Left ventricle myocardium inferior (tissue), 1 donor: ENCODE results near the gene PLPPR1. TPM values are rescaled to one million over a fixed set of nuclear protein-coding genes. Genes with fewer than 3 reads are reported as not detected.
"Not testable (repeated sequence)": the region's sequence is repeated elsewhere in the genome, so short reads cannot be mapped to it uniquely, and the experiment has no call there.

Experiments
- DNase-seq: peaks from one replicate; pipeline ENCODE4 v3.0.0-alpha.2; 2020
- H3K27ac ChIP-seq: fragments of 200-600 bp; replicated peaks from 2 replicates; pipeline ENCODE4 v1.8.0; 2021
- H3K27me3 ChIP-seq: fragments of 200-600 bp; 2 replicates; pipeline ENCODE4 v1.8.0; 2021; ENCODE audit warnings: low read depth
- H3K36me3 ChIP-seq: fragments of 200-600 bp; 2 replicates; pipeline ENCODE4 v1.8.0; 2021
- H3K4me1 ChIP-seq: fragments of 200-600 bp; 2 replicates; pipeline ENCODE4 v1.8.0; 2021
- H3K4me3 ChIP-seq: fragments of 200-600 bp; 2 replicates; pipeline ENCODE4 v1.8.0; 2021; ENCODE audit warnings: mild to moderate bottlenecking, moderate library complexity
- H3K9me3 ChIP-seq: fragments of 200-600 bp; replicated peaks from 2 replicates; pipeline ENCODE4 v1.8.0; 2021
- intact Hi-C: fragments of 100-400 bp; cut with micrococcal nuclease; formaldehyde crosslinking; loops from one replicate; pipeline ENCODE4 v1.11.0; 2022
- total RNA-seq: library from RNA; stranded (reverse); fragmentation: NEBNext Ultra II Directional; extraction: Animal tissue kit (Norgen Biotek cat#: 25700); gene quantifications from one replicate; pipeline ENCODE4 v1.2.1, GENCODE V29; 2021
- TF ChIP-seq, protein P1 (sequence below): fragments of 200-600 bp; IDR thresholded peaks from 2 replicates; pipeline ENCODE4 v1.8.0; 2021; ENCODE audit warnings: antibody characterized with exemption, mild to moderate bottlenecking, borderline replicate concordance
- donor health status: DM: no; HTN: yes; CAD: no; lungs with severe emphysema.

Gene PLPPR1
- total RNA-seq, 1 donor from 2014 or later: not detected

DNA sequence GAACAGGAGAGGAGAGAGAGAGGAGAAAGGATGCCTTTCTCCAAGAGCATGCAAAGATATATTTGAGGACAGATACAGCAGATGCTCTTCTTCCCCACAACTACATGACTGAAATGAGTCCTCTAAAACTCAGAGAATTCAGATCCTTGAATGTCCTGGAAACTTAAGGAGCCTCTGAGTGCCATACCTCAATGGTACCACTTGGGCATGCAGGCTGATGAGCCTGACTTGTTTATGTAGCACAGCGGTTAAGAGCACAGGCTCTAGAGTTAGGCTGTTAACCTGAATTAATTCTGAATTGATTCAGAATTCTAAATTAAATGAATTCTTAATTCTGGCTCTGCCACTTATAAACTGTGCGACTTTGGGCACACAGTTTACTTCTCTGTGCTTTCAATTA lies 5.7 kb downstream of the PLPPR1 start:
- TF ChIP-seq, protein P1, sequence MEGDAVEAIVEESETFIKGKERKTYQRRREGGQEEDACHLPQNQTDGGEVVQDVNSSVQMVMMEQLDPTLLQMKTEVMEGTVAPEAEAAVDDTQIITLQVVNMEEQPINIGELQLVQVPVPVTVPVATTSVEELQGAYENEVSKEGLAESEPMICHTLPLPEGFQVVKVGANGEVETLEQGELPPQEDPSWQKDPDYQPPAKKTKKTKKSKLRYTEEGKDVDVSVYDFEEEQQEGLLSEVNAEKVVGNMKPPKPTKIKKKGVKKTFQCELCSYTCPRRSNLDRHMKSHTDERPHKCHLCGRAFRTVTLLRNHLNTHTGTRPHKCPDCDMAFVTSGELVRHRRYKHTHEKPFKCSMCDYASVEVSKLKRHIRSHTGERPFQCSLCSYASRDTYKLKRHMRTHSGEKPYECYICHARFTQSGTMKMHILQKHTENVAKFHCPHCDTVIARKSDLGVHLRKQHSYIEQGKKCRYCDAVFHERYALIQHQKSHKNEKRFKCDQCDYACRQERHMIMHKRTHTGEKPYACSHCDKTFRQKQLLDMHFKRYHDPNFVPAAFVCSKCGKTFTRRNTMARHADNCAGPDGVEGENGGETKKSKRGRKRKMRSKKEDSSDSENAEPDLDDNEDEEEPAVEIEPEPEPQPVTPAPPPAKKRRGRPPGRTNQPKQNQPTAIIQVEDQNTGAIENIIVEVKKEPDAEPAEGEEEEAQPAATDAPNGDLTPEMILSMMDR: no peak
- H3K4me1 ChIP-seq: peaks cover 5% of the 10 kb centered on the region
- intact Hi-C loops: no loop called here
- no peaks in the 10 kb centered on the region for H3K36me3 ChIP-seq
- H3K27ac ChIP-seq: no peak overlapping the region
- H3K27me3 ChIP-seq: peaks cover 74% of the 10 kb centered on the region
- H3K4me3 ChIP-seq: no peak overlapping the region
- H3K9me3 ChIP-seq: no peaks in the 10 kb centered on the region
- no peak for DNase-seq

DNA sequence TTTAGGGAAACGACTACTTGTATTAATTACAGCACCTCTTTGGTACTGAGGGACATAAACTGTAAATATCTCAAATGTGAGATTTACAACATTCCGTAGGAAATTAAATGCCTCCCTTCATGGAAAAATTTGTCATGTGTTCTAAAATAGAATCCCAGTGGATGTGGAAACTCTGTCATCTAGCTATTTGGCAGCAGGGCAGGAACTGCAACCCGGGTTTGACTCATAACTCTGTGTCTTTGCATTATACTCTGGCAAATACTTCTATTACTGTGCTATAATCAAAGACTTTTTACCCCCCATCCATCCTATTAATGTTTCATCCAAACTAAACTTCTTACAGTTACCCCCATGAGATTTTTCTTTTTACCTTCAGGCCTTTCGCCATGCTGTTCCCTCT lies 6.6 kb downstream of the PLPPR1 start:
- Histone ChIP-seq H3K4me1 (no peaks in the 10 kb centered on the region), H3K27me3 (peaks cover 68% of the 10 kb centered on the region)
- intact Hi-C loops: no loop called here

DNA sequence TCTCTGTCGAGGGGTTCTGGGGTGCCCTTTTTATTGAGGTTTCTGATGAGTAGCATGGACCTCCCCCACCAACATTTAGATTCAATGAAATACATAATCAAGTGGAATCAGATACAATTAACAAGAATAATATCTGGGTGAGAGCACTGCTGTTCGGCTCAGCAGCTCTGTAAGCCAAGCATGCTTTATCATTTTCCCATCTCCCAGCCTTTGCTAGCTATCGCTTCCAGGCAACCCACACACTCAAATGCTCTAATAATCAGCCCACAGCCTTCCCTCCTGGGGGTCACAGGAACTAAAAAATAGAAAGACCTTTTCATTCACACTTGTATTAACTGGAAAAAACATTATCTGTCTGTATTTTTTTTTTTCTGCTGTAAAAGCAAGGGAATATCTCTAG lies 8.9 kb downstream of the PLPPR1 start:
- intact Hi-C loops: no loop called here
- TF ChIP-seq, protein P1: no peak
- H3K27me3 ChIP-seq: peaks cover 45% of the 10 kb centered on the region
- H3K9me3 ChIP-seq: no peaks in the 10 kb centered on the region
- no peak overlapping the region for H3K27ac ChIP-seq
- no peak overlapping the region for H3K4me3 ChIP-seq
- no peaks in the 10 kb centered on the region for H3K4me1 ChIP-seq
- no peaks in the 10 kb centered on the region for H3K36me3 ChIP-seq
- no peak for DNase-seq

More for the DNA sequence above, 6.6 kb downstream of the PLPPR1 start:
- Histone ChIP-seq H3K4me3 (no peak overlapping the region), H3K27ac (no peak overlapping the region), H3K9me3 (no peaks in the 10 kb centered on the region), H3K36me3 (no peaks in the 10 kb centered on the region)
- no peak for DNase-seq
- TF ChIP-seq, protein P1: no peak

DNA sequence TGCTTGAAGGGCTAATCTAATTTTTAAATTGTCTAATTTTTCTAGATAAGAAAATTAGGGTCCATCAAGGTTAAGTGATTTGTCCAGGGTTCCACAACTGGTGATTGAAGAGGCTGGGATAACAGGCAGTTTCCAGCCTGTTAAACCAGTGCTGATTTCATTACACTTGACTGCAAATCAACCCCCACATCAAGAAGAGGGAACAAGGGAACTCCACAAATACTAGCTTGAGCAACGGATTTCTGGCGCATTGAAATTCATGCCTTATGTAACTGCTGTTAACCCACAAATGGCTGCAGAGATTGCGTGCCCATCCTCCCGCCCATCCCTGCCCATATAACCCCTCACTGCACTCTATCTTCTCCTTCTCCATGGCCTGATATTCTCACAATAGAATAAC lies 10.0 kb downstream of the PLPPR1 start:
- peaks cover 34% of the 10 kb centered on the region for H3K27me3 ChIP-seq
- intact Hi-C loops: no loop called here
- H3K9me3 ChIP-seq: no peaks in the 10 kb centered on the region
- no peak for DNase-seq
- H3K4me3 ChIP-seq: no peak overlapping the region
- no peaks in the 10 kb centered on the region for H3K36me3 ChIP-seq
- H3K27ac ChIP-seq: no peak overlapping the region
- TF ChIP-seq, protein P1: no peak
- H3K4me1 ChIP-seq: no peaks in the 10 kb centered on the region

DNA sequence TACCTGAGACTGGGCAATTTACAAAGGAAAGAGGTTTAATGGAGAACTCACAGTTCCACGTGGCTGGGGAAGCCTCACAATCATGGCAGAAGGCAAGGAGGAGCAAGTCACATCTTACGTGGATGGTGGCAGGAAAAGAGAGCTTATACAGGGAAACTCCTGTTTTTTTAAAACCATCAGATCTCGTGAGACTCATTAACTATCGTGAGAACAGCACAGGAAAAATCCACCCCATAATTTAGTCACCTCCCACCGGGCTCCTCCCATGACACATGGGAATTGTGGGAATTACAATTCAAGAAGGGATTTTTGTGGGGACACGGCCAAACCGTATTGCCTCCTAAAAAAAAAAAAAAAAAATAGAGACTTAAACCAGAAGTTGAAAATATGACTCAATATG lies 11.1 kb downstream of the PLPPR1 start:
- peaks cover 27% of the 10 kb centered on the region for H3K27me3 ChIP-seq
- H3K4me1 ChIP-seq, H3K27ac ChIP-seq, DNase-seq, H3K9me3 ChIP-seq, intact Hi-C loops, H3K4me3 ChIP-seq, H3K36me3 ChIP-seq: not testable (repeated sequence)

DNA sequence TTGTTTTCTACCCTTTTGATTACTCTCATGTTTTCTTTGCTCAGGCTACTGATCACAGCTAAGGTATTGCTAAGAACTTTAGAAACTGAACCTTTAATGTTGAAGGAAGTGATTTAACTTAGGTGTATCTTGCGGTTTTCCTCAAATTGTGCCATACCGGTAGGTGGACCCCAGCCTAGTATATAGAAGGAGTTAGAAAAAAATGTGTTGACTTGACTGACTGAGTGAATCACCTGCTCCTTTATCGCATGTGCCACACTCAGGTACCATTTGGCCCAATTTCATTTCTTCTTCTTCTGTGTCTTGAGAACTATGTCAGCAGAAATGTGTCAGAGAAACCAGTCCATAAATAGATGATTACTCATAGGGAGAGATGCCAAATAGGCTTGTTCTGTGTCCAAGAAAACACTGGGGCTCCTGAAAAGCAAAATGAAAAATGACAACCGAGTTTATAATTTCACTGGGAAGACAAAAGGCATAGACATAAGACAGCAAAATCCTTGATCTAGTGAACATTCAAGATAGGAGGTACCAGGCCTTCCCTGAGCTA lies 19.4 kb downstream of the PLPPR1 start:
- H3K9me3 ChIP-seq: no peaks in the 10 kb centered on the region
- intact Hi-C loops: no loop called here
- H3K27ac ChIP-seq: no peak overlapping the region
- H3K4me1 ChIP-seq: peaks cover 11% of the 10 kb centered on the region
- TF ChIP-seq, protein P1: no peak
- no peaks in the 10 kb centered on the region for H3K36me3 ChIP-seq
- DNase-seq: no peak
- no peaks in the 10 kb centered on the region for H3K27me3 ChIP-seq
- H3K4me3 ChIP-seq: no peak overlapping the region
